CD8-positive, alpha-beta memory T cell (primary cell): ENCODE results near the gene RTN4. TPM values are rescaled to one million over a fixed set of nuclear protein-coding genes. Genes with fewer than 3 reads are reported as not detected.

Experiments
- CTCF ChIA-PET: fragments of 350-600 bp; sonication (Branson Sonifier 250); formaldehyde crosslinking; loops from one replicate; lab custom pipeline; 2021; ENCODE audit warnings: antibody characterized with exemption; lab: Charles Lee
- POLR2A ChIA-PET: fragments of 350-600 bp; sonication (Branson Sonifier 250); formaldehyde crosslinking; loops from one replicate; lab custom pipeline; 2021; ENCODE audit warnings: antibody characterized with exemption; lab: Charles Lee
- DNase-seq, 5 donors: peaks; one replicate each; pipeline versions ENCODE4 v3.0.0 to v3.0.0-alpha.2; 2020 to 2022; ENCODE audit warnings: mixed read lengths in 1 of 5
- H3K27ac ChIP-seq: one replicate; pipeline ENCODE4 v1.7.0; 2013; ENCODE audit warnings: low read depth, mild to moderate bottlenecking, low read length, moderate library complexity
- H3K27me3 ChIP-seq: 2 replicates; pipeline ENCODE4 v1.7.0; 2013; ENCODE audit warnings: low read length, mild to moderate bottlenecking; ENCODE audit not compliant: insufficient read depth, poor library complexity, severe bottlenecking
- H3K36me3 ChIP-seq: 2 replicates; pipeline ENCODE4 v1.7.0; 2013; ENCODE audit warnings: mild to moderate bottlenecking, low read length, moderate library complexity; ENCODE audit not compliant: insufficient read depth
- H3K4me1 ChIP-seq: 2 replicates; pipeline ENCODE4 v1.7.0; 2013; ENCODE audit warnings: mild to moderate bottlenecking, low read length, moderate library complexity; ENCODE audit not compliant: insufficient read depth
- H3K4me3 ChIP-seq: 2 replicates; pipeline ENCODE4 v1.7.0; 2013; ENCODE audit warnings: mild to moderate bottlenecking, low read length
- H3K9me3 ChIP-seq: 2 replicates; pipeline ENCODE4 v1.7.0; 2013; ENCODE audit warnings: mild to moderate bottlenecking, low read length
- H3K27ac Mint-ChIP-seq, 8 donors: one replicate each; pipeline ENCODE4 v1.8.0; 2020 to 2021; ENCODE audit warnings: mixed read lengths in 8 of 8, mild to moderate bottlenecking in 6 of 8, inconsistent platforms in 3 of 8, moderate library complexity in 3 of 8
- H3K27me3 Mint-ChIP-seq, 2 donors: one replicate each; pipeline ENCODE4 v1.8.0; 2020 to 2021; ENCODE audit warnings: mixed read lengths in 2 of 2, mild to moderate bottlenecking in 1 of 2, moderate library complexity in 1 of 2
- H3K36me3 Mint-ChIP-seq, 3 donors: one replicate each; pipeline ENCODE4 v1.8.0; 2020 to 2021; ENCODE audit warnings: mixed read lengths in 3 of 3, inconsistent platforms in 1 of 3, mild to moderate bottlenecking in 1 of 3
- H3K4me1 Mint-ChIP-seq, 3 donors: one replicate each; pipeline ENCODE4 v1.8.0; 2020 to 2021; ENCODE audit warnings: mixed read lengths in 3 of 3, inconsistent platforms in 1 of 3, mild to moderate bottlenecking in 1 of 3
- H3K4me3 Mint-ChIP-seq, 7 donors: one replicate each; pipeline ENCODE4 v1.8.0; 2020 to 2021; ENCODE audit warnings: mixed read lengths in 7 of 7, mild to moderate bottlenecking in 6 of 7, moderate library complexity in 4 of 7, inconsistent platforms in 2 of 7
- H3K9me3 Mint-ChIP-seq, 5 donors: one replicate each; pipeline ENCODE4 v1.8.0; 2020 to 2022; ENCODE audit warnings: mixed read lengths in 5 of 5, mild to moderate bottlenecking in 3 of 5, moderate library complexity in 2 of 5, inconsistent platforms in 1 of 5
- polyA plus RNA-seq: library from polyadenylated mRNA; unstranded; fragments of 300-500 nt; fragmentation: Illumina TruSeq; gene quantifications from one replicate; pipeline ENCODE4 v1.2.3, GENCODE V29; 2021
- total RNA-seq, 2 experiments: library from RNA; stranded (reverse); gene quantifications; one replicate each; pipeline ENCODE4 v1.2.3, GENCODE V29; 2021

Gene RTN4
- total and polyA plus RNA-seq, 3 experiments from 2014 or later, result 100 to 110 (median 105) TPM

DNA sequence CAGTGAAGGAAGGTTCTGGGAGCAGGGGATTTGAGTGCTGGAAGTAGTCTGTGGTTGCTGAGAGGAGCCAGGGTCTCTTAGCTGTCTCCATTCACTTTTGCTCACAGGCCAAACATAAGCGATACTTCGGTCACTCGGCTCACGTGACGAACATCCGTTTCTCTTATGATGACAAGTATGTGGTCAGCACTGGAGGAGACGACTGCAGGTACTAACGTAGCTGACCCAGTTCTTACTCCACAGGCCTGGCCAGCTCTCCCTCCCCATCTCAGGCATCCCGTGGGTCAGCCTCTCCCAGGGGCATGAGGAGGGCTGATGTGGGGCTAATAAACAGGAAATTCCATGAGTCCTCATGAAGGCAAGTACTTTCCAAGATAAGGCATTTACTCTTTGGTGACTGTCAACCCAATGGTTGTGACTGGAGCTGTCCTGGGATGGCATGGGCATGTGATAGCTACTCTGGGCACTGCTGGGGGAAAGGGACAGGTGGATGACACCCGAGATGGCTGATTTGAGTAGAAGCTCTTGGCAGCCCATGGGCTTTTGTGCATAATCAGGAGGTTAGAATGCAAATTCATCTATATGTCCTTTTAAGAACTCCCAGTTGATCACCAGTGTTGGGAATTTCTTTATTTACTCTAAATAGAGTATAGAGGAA is 81.6 kb downstream of the RTN4 start:
- Histone ChIP-seq H3K4me3 (no peak overlapping the region), H3K36me3 (no peaks in the 10 kb centered on the region), H3K9me3 (no peaks in the 10 kb centered on the region), H3K27me3 (no peaks in the 10 kb centered on the region), H3K4me1 (peaks cover 27% of the 10 kb centered on the region), H3K27ac (no peak overlapping the region)
- H3K36me3 Mint-ChIP-seq, result peaks cover 4 to 58% (median 13%) of the 10 kb centered on the region in 3 donors
- H3K27me3 Mint-ChIP-seq, result no peaks in the 10 kb centered on the region
- CTCF ChIA-PET, result no interaction called here
- H3K9me3 Mint-ChIP-seq, result no peaks in the 10 kb centered on the region
- peaks cover 37 to 47% (median 46%) of the 10 kb centered on the region in 3 donors for H3K4me1 Mint-ChIP-seq
- POLR2A ChIA-PET, result no interaction called here
- DNase-seq, result no peak
- no peak overlapping the region for H3K4me3 Mint-ChIP-seq
- peak overlapping the region in 5 of 8 donors; percentile 5 to 75 (median 37) for H3K27ac Mint-ChIP-seq

DNA sequence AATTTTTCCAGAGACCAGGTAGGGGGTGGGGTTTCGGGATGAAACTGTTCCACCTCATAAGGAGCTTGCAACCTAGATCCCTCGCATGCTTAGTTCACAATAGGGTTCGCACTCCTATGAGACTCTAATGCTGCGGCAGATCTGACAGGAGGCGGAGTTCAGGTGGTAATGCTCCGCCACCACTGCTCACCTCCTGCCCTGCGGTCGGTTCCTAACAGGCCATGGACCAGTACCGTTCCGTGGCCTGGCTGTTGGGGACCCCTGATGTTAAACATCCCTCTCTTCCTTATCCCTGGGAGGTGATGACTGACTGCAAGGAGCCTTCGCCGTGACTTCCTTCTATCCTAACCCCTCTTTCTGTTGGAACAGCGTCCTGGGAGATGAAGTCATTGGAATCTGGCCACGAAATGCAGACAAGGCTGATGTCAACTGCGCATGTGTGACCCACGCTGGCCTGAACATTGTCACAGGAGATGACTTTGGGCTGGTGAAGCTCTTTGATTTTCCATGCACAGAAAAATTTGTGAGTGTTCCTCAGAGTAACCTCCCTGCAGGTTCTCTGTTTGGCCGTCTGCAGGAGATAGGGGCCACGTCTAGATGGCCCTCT is 82.4 kb downstream of the RTN4 start:
- H3K36me3 Mint-ChIP-seq, result peaks cover 4 to 49% (median 8%) of the 10 kb centered on the region in 3 donors
- ChIA-PET POLR2A (no interaction called here), CTCF (interaction anchor here (1.7 kb wide), 1 partner anchor 68 kb away, joined by 3 read pairs; no protein-coding TSS in a partner anchor)
- no peaks in the 10 kb centered on the region for H3K36me3 ChIP-seq
- no peak overlapping the region for H3K27ac ChIP-seq
- H3K4me1 Mint-ChIP-seq, result peaks cover 36 to 46% (median 45%) of the 10 kb centered on the region in 3 donors
- no peaks in the 10 kb centered on the region for H3K9me3 Mint-ChIP-seq
- H3K4me1 ChIP-seq, result peaks cover 27% of the 10 kb centered on the region
- H3K4me3 ChIP-seq, result no peak overlapping the region
- no peak for DNase-seq
- H3K9me3 ChIP-seq, result no peaks in the 10 kb centered on the region
- no peaks in the 10 kb centered on the region for H3K27me3 ChIP-seq
- no peaks in the 10 kb centered on the region for H3K27me3 Mint-ChIP-seq
- H3K4me3 Mint-ChIP-seq, result no peak overlapping the region
- peak overlapping the region in 1 of 8 donors; percentile 2 for H3K27ac Mint-ChIP-seq

DNA sequence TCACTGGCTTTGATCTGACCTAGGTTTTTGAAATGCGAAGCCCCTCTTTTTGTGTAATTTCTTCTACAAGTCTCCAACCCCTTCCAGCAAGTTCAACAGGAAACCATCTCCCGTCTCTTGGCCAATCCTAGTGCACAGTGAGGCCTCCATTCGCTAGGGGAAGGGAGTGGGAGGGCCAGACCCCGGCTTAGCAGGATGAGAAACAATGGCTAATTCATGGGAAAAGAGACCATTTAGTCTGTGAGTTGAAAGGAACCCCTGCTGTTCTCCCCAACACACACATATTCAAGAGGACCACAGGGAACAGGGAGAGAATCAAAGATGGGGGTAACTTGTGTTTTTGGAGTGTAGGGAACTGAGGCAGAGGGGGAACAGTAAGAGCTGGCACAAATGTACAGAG is 83.0 kb downstream of the RTN4 start:
- H3K27ac Mint-ChIP-seq, result peak overlapping the region in 1 of 8 donors; percentile 79
- no peak overlapping the region for H3K4me3 Mint-ChIP-seq
- peaks cover 36 to 45% (median 44%) of the 10 kb centered on the region in 3 donors for H3K4me1 Mint-ChIP-seq
- H3K9me3 ChIP-seq, result no peaks in the 10 kb centered on the region
- H3K9me3 Mint-ChIP-seq, result no peaks in the 10 kb centered on the region
- H3K4me3 ChIP-seq, result no peak overlapping the region
- ChIA-PET POLR2A (no interaction called here), CTCF (interaction anchor here (1.7 kb wide), 1 partner anchor 68 kb away, joined by 3 read pairs; no protein-coding TSS in a partner anchor)
- peaks cover 27% of the 10 kb centered on the region for H3K4me1 ChIP-seq
- no peaks in the 10 kb centered on the region for H3K27me3 Mint-ChIP-seq
- H3K27ac ChIP-seq, result no peak overlapping the region
- no peaks in the 10 kb centered on the region for H3K27me3 ChIP-seq
- no peaks in the 10 kb centered on the region for H3K36me3 ChIP-seq
- DNase-seq, result no peak
- peaks cover 4 to 44% (median 8%) of the 10 kb centered on the region in 3 donors for H3K36me3 Mint-ChIP-seq

DNA sequence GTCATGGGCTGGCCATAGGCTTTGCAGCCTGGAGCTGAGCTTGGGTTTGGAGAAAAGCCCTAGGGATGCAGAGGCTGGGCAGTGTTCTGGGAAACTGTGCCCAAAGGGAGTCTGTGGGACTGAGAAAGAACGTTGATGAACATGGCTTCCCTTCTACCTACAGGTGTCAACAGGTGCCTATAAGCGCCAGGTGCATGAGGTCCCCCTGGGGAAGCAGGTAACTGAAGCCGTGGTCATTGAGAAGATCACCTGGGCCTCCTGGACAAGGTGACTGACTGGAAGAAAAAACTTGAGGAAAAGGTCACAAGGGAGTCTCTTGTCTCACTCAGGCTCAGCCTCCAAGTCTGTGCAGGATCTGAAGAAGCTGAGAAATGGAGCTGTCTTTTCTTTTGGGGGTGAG is 83.4 kb downstream of the RTN4 start:
- peak overlapping the region in 3 of 8 donors; percentile 23 to 79 (median 72) for H3K27ac Mint-ChIP-seq
- no peak overlapping the region for H3K4me3 Mint-ChIP-seq
- Histone ChIP-seq H3K9me3 (no peaks in the 10 kb centered on the region), H3K36me3 (no peaks in the 10 kb centered on the region), H3K27me3 (no peaks in the 10 kb centered on the region), H3K27ac (no peak overlapping the region), H3K4me1 (peaks cover 27% of the 10 kb centered on the region), H3K4me3 (no peak overlapping the region)
- POLR2A ChIA-PET, result no interaction called here
- no peaks in the 10 kb centered on the region for H3K9me3 Mint-ChIP-seq
- CTCF ChIA-PET, result interaction anchor here (1.7 kb wide), 1 partner anchor 67 kb away, joined by 3 read pairs; no protein-coding TSS in a partner anchor
- H3K27me3 Mint-ChIP-seq, result no peaks in the 10 kb centered on the region
- peaks cover 4 to 42% (median 8%) of the 10 kb centered on the region in 3 donors for H3K36me3 Mint-ChIP-seq
- H3K4me1 Mint-ChIP-seq, result peaks cover 36 to 45% (median 44%) of the 10 kb centered on the region in 3 donors
- no peak for DNase-seq

DNA sequence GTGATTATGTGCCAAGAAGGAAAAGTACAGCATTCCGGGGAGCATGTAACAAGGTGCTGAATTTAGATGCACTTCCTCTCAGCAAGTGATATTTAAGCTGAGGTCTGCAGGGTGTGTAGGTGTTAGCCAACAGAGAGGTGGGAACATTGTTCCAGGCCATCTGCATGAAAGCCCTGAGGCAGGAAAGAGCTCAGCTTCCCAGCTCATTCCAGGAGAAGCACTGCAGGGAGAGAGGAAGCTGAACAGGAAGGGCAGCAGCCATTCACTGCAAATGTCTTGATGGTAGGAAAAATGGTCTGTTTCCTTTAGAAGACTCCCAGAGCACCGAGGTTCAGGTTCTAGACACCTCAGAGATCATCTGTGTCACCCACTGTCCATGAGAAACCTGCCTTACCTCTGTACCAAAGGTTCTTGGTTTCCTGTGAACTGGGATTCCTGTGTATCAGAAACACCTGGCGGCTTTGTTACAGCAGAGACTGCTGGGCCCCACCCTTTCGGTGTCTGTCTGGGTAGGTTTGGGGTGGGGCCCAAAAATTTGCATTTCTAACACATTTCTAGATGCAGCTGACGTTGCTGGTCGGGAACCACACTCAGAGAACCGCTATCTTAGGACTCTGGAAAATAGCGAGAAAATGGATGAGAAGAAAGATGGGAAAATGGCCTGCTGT is 84.0 kb downstream of the RTN4 start:
- ChIA-PET CTCF (interaction anchor here (1.7 kb wide), 1 partner anchor 67 kb away, joined by 3 read pairs; no protein-coding TSS in a partner anchor), POLR2A (no interaction called here)
- no peak overlapping the region for H3K27ac ChIP-seq
- Mint-ChIP-seq H3K36me3 (peaks cover 4 to 38% (median 9%) of the 10 kb centered on the region in 3 donors), H3K9me3 (no peaks in the 10 kb centered on the region), H3K4me1 (peaks cover 36 to 45% (median 44%) of the 10 kb centered on the region in 3 donors), H3K27ac (peak overlapping the region in 7 of 8 donors; percentile 47 to 81 (median 72)), H3K4me3 (peak overlapping the region in 3 of 7 donors; percentile 32 to 50 (median 34)), H3K27me3 (no peaks in the 10 kb centered on the region)
- no peaks in the 10 kb centered on the region for H3K36me3 ChIP-seq
- peaks cover 27% of the 10 kb centered on the region for H3K4me1 ChIP-seq
- H3K4me3 ChIP-seq, result no peak overlapping the region
- no peaks in the 10 kb centered on the region for H3K9me3 ChIP-seq
- DNase-seq, result no peak
- H3K27me3 ChIP-seq, result no peaks in the 10 kb centered on the region

DNA sequence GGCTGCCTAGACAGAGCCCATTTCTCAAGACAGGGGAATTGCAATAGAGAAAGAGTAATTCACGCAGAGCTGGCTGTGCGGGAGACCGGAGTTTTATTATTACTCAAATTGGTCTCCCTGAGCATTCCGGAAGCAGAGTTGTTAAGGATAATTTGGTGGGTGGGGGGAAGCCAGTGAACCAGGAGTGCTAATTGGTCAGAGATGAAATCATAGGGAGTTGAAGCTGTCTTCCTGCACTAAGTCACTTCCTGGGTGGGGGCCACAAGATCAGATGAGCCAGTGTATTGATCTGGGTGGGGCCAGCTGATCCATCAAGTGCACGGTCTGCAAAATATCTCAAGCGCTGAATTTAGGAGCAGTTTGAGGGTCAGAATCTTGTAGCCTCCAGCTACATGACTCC is 84.8 kb downstream of the RTN4 start:
- no peak for DNase-seq
- POLR2A ChIA-PET, result no interaction called here
- Histone ChIP-seq H3K27ac (no peak overlapping the region), H3K4me1 (peaks cover 27% of the 10 kb centered on the region), H3K36me3 (no peaks in the 10 kb centered on the region), H3K27me3 (no peaks in the 10 kb centered on the region), H3K4me3 (peak overlapping the region; percentile 8), H3K9me3 (no peaks in the 10 kb centered on the region)
- Mint-ChIP-seq H3K27ac (peak overlapping the region in 4 of 8 donors; percentile 52 to 79 (median 58)), H3K36me3 (peaks cover 4 to 29% (median 10%) of the 10 kb centered on the region in 3 donors), H3K27me3 (no peaks in the 10 kb centered on the region), H3K4me1 (peaks cover 36 to 48% (median 45%) of the 10 kb centered on the region in 3 donors), H3K4me3 (peak overlapping the region in 5 of 7 donors; percentile 2 to 63 (median 45)), H3K9me3 (no peaks in the 10 kb centered on the region)
- CTCF ChIA-PET, result interaction anchor here (0.8 kb wide), 1 partner anchor 24 kb away, joined by 3 read pairs; no protein-coding TSS in a partner anchor

DNA sequence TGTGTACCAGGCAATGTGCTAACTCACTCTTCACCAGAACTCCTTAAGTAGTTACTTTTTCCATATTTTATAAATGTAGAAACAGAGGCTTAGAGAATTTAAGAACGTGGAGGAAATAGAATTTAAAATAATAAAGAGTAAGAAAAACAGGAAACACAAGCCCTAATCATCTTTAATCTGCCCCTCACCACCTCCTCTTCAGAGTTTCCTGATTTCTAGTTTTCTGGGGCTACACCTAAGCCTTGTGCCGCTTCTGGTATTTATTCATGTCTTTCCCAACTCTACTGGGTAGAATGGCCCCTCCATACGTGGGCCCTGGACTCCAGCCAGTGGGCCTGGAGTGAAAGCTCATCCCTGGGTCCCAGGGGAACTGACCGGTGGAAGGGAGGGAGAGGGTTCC is 85.4 kb downstream of the RTN4 start:
- Mint-ChIP-seq H3K27ac (peak overlapping the region in 5 of 8 donors; percentile 33 to 79 (median 64)), H3K36me3 (peaks cover 0 to 23% (median 12%) of the 10 kb centered on the region in 3 donors), H3K9me3 (no peaks in the 10 kb centered on the region), H3K27me3 (no peaks in the 10 kb centered on the region), H3K4me3 (peak overlapping the region in 5 of 7 donors; percentile 44 to 71 (median 52)), H3K4me1 (peaks cover 36 to 48% (median 45%) of the 10 kb centered on the region in 3 donors)
- Histone ChIP-seq H3K9me3 (no peaks in the 10 kb centered on the region), H3K27me3 (no peaks in the 10 kb centered on the region), H3K27ac (no peak overlapping the region), H3K36me3 (no peaks in the 10 kb centered on the region), H3K4me1 (peaks cover 27% of the 10 kb centered on the region), H3K4me3 (peak overlapping the region; percentile 8)
- ChIA-PET CTCF (interaction anchor here (0.8 to 1.9 kb wide), 2 partner anchors 23 to 65 kb away, joined by 3 to 8 read pairs; no protein-coding TSS in a partner anchor), POLR2A (no interaction called here)
- DNase-seq, result no peak
